Right ventricle myocardium inferior (tissue), 1 donor: ENCODE results near the gene MARCHF3. TPM values are rescaled to one million over a fixed set of nuclear protein-coding genes. Genes with fewer than 3 reads are reported as not detected.

Source experiments
- ATAC-seq: fragments of 200-7000 bp; cut with Tn5 transposase; one replicate; pipeline ENCODE4 v1.9.1; 2020; ENCODE audit warnings: mild to moderate bottlenecking, moderate library complexity
- DNase-seq: peaks from one replicate; pipeline ENCODE4 v3.0.0; 2021; ENCODE audit errors: missing footprints
- intact Hi-C: fragments of 100-400 bp; cut with DNase I; formaldehyde crosslinking; loops from one replicate; pipeline ENCODE4 v1.11.0; 2022
- total RNA-seq: library from RNA; stranded (reverse); fragmentation: NEBNext Ultra II Directional; extraction: Animal tissue kit (Norgen Biotek cat#: 25700); gene quantifications from one replicate; pipeline ENCODE4 v1.2.1, GENCODE V29; 2021
- donor health status: DM: no; HTN: yes; CAD: no; lungs with severe emphysema.

The MARCHF3 gene
- total RNA-seq, 1 donor from 2014 or later: 30.1 TPM

DNA sequence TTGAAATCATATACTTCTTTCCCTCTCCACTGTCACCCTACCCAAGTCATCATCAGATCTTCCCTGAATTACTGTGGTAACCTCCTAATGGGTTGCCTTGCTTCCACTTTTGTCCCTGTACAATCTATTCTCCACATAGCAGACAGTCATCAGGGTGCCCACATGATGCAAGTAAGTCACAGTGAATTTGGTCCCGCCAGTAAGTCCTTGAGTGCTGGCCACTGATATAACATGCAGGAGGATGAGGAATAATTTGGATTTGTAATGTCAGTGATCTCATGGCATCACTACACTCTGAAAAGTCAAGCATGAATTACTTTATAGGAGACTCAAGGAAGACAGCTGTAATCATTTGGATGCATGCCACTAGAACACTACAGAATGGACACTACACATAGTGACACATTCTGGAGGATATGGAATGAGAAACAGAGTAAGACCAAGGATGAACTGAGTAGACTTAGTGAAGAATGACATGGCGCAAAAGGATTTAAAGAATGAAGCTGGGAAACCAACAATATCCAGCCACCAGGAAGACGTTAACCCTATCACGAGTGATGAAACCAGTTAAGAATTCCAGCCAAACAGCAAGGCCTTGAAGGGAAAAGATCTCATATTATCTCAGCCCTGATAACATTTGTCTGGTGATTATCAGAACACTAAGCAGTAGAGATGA, 28.6 kb downstream of the MARCHF3 start:
- DNase-seq (no peak), ATAC-seq (peak; percentile 27)
- intact Hi-C loops: no loop called here

GRCh38 chr5:126998895-126999570, 31.3 kb downstream of the MARCHF3 start:
- intact Hi-C loops: no loop called here
- ATAC-seq: no peak

GRCh38 chr5:126998201-126998631, 32.1 kb downstream of the MARCHF3 start:
- DNase-seq (no peak), ATAC-seq (peak; percentile 38)
- intact Hi-C loops: no loop called here

More at GRCh38 chr5:126998895-126999570, 31.3 kb downstream of the MARCHF3 start:
- no peak for DNase-seq

GRCh38 chr5:126995689-126996088, 34.7 kb downstream of the MARCHF3 start:
- intact Hi-C loops: no loop called here
- ATAC-seq (peak; percentile 37), DNase-seq (no peak)

DNA sequence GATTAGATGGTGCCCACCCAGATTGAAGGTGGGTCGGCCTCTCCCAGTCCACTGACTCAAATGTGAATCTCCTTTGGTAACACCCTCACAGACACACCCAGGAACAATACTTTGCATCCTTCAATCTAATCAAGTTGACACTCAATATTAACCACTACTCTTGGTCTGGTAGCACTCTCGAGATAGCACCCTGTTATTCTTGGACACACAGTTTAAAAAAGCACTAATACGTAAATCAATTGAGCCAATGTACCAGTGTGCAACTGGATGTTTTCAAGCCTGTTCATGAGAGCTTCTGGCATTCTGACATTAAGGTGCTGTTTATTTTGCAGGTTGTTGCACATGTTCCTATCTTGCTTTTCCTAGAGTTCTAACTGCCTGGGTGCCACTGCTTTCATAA, 35.3 kb downstream of the MARCHF3 start:
- intact Hi-C loops: no loop called here
- ATAC-seq: no peak
- DNase-seq: no peak

GRCh38 chr5:126994485-126994884, 35.9 kb downstream of the MARCHF3 start:
- DNase-seq: no peak
- ATAC-seq: no peak
- intact Hi-C loops: no loop called here

GRCh38 chr5:126988021-126988569, 42.3 kb downstream of the MARCHF3 start:
- ATAC-seq (no peak), DNase-seq (no peak)
- intact Hi-C loops: no loop called here

- DNase-seq: no peak
- intact Hi-C loops: no loop called here
- ATAC-seq: peak; percentile 42
These were observed 43.0 kb downstream of the MARCHF3 start for GRCh38 chr5:126987271-126987899.

DNA sequence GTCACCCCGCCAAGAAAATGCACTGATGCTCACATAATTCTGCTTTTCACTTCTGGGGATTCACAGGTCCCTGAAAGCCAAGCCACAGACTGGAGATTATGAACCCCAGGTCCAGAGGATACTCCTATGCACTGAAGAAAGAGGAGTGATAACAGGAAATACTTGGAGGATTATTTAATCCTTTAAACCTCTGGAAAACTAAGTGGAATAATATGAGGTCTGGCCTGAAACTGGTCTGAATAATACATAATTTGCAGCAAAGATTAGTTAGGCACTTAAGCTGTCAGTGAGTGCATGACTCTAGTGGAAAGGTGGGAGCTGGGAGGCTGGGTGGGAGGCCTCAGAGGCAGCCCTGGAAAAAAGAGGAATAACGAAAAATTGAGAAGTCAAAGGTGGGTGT, 45.7 kb downstream of the MARCHF3 start:
- ATAC-seq (no peak), DNase-seq (no peak)
- intact Hi-C loops: no loop called here

- intact Hi-C loops: no loop called here
- ATAC-seq (no peak), DNase-seq (no peak)
These were observed 46.5 kb downstream of the MARCHF3 start for GRCh38 chr5:126983874-126984266.

DNA sequence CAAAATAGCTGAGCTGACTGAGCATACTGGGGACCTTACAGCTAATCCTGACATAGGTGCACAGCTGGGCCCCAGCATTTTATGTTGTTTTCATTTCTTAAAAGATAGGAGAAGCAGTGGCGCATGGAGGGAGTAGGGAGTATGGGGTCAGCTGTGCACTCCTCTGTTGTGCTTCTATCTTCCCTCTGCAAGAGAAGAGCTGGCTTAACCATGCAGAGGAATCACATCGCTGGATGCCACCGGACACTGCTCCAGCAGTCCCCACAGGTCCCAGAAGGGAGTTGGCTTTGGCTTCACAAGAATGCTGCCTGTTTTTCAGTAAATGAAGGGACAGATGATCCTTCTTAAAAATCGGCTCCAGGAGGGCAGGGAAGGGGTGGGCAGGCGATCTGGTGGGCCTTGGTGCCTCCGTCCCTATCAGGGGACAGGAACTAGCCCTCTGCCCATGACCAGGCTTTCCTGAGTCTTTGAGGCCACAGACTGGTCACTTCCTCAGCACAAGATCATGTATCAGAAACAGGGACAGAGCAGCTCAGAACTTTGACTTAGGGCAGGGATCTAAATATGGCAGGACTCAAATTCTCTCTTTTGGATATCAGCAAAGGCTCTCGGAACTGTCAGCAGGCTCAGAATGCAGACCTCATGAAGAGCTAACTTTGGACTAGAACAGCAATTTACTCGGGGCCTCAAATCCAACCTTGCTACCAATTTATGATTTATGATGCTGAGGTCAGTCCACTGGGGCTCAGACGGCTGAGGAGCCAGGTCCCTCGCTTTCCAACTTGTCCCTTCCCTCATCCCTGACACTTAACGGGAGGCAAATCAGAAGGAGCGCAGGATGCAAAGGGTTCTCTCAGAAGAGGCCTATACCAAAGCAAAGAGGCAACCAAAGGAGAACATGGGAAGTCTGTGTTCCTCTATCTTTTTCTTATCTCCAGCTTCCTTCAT, 47.2 kb downstream of the MARCHF3 start:
- ATAC-seq (peak; percentile 70), DNase-seq (no peak)
- intact Hi-C loops: no loop called here

- DNase-seq (no peak), ATAC-seq (no peak)
- intact Hi-C loops: no loop called here
These were observed 48.2 kb downstream of the MARCHF3 start for GRCh38 chr5:126982202-126982601.

- ATAC-seq: no peak
- intact Hi-C loops: no loop called here
- DNase-seq: no peak
These were observed 48.7 kb downstream of the MARCHF3 start for GRCh38 chr5:126981701-126982100.

- no peak for DNase-seq
- no peak for ATAC-seq
- intact Hi-C loops: no loop called here
These were observed 49.1 kb downstream of the MARCHF3 start for GRCh38 chr5:126981222-126981621.

DNA sequence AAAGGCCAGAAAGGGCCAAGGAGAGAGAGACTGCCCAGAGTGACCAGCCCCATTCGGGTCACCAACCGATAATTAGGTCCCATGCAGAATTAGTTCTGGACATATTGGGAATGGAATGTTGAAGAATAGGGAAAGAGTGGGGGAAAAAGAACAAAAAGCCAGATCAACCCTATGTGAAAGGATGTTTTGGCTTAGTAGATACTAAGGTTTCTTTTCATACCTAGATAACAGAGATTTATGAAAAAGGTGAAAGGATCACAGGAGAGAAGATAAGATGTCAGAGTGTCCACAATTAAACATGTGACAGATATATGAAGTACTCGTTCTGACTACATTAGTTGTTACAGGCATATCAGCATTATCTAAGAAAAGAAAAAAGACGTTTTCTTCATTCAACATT, 52.1 kb downstream of the MARCHF3 start:
- intact Hi-C loops: no loop called here
- ATAC-seq: no peak
- DNase-seq: no peak

DNA sequence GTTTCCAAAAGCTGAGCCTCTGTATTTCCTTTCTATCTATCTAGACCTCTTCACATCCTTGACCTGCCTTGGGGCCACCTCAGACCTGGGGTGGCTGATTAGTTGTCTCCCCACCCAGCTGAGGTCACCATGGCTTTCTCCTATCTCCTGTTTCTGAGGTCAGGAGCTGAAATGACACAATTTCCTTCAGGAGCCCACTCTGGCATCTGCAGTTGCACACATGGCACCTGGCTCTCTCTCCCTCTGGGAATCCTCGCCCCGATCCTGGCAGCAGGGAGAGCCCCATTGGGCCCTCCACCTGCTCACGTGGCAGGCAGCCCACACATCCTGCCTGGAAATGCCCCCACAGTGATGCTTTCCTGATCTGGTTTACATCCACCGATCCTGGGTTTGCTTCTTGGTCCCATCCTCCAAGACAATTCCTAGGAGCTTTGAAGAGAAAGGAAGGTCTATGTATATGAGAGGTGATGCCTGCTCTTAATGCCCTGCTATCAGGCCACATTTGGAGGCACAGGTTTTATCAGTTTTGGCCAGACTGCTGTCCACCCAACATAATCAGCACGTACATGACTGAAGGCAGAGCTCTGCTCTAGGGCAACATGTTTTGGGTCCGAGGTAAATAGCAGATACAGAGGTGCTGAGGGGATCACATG, 53.7 kb downstream of the MARCHF3 start:
- ATAC-seq (no peak), DNase-seq (no peak)
- intact Hi-C loops: no loop called here

GRCh38 chr5:126975796-126976195, 54.6 kb downstream of the MARCHF3 start:
- no peak for DNase-seq
- no peak for ATAC-seq
- intact Hi-C loops: no loop called here

DNA sequence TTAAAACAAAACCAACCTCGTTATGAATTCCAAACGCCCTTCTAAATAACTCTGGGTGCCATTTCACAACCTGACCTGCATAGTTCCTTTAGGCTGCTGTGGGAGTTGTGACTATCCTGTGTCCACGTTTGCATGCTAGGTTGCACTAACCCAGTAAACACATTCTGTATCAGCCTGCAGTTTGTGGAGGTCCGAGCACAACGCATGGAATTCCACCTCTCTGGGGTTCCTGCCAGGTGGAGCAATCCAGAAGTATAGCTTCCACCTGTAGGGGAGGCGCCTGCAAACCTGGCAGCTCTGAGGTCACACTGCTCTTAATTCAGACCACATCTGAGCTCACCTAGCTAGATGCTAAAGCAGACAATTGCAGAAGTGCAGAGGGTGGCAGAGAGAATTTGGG, 57.2 kb downstream of the MARCHF3 start:
- DNase-seq: no peak
- intact Hi-C loops: loop anchor here (5.0 kb wide), 1 partner anchor 54 kb away; no protein-coding TSS in a partner anchor
- ATAC-seq: no peak
